ENCODE data around the gene SLC30A7.

- TF ChIP-seq MAX (IDR thresholded peaks at IDR 0.05) (no peak), TCF12 (IDR thresholded peaks at IDR 0.05; ENCODE audit: low read depth) (no peak), YY1 (IDR thresholded peaks at IDR 0.05; ENCODE audit: low read depth) (no peak), EGR1 (IDR thresholded peaks at IDR 0.05) (no peak), TAF1 (IDR thresholded peaks at IDR 0.05; ENCODE audit: low read depth) (no peak)
Observed at GRCh38 chr1:100941580-100942216, 45.8 kb downstream of the SLC30A7 start.

Measured in Ishikawa (cell line).